HG03558 (cell line): Measurements from ENCODE around the gene NRCAM.

Source experiments
- ATAC-seq: cut with Tn5 transposase; IDR thresholded peaks from one replicate; pipeline ENCODE4 v1.9.1; 2021; ENCODE audit warnings: moderate number of reproducible peaks; ENCODE audit not compliant: unreplicated experiment; ENCODE audit errors: extremely low read depth

NRCAM gene

DNA sequence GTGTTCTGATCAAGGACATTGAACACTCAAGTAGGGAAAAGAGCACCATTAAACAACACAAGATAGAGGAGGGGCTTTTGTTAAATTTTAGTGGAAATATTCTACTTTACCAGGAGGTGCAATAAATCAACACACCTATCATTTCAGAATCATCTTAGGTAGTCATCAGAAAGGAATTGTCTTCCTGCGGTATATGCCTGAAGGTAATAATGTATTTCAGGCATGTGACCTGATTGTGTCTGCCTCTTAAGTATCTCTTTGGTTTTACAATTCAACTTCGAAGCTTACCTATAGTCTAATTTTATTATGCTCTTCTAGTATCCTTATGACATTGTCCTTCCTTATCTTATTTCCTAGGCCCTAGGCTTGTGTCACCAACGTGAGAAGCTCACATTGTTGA, 267.5 kb downstream of the NRCAM start:
- ATAC-seq = no peak

DNA sequence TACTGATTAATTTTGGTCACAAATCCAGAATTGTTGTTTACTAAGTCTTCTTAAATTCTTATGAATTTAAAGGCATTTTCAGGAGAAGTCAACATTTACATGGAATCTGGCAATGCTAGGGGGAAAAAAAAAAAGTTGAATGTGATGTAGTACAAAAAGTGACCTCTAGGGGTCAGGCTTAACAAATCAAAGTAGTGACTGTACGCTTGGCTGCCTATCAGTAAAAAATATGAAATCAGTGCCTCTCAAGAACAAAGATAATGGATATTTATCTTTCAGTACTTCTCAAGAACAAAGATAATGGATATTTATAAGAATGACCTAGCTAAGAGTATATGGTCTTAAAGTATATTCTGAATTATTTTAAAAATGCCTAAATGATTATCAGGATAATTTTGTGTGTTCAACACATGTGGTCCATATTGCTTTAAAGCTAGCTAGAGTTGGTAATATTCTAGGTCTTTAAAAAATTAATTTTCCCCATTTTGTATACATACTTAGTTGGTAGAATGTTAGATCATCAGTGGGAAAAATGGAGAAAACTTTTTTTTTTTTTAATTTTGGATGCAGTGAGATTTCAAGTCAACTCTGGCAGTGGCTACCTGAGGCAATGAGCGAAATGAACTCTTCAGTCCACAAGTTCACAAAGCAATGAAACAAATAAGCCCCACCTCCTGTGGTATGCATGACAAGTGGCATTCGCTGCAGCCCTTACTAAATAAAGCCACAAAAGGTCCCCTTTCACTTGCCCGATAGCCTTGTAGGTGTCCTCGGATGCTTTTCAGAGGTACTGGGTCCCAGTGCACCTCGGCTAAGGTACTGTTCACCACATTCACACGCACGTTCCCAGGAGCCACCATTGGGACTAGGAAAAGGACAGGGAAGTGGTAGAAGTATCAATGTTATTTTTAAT, 274.9 kb downstream of the NRCAM start:
- no peak for ATAC-seq

DNA sequence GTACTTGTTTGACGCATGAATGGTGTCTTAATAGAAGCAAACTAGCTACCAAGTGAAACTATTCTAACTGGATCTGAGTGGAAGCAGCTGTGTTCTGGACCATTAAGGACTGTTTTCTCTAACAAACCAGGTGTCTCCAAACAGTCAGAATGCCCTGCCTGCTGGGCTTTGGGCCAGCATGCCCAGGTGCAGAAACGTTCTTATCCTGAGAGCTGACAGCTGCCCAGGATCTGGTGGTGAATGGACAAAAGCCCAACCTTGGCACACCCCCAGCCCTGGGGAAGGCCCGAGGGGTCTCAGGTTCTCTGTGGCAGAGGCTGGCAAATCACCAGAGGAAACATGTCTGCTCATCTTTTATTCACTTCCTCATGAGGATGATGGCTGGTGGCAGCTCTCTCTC, 277.8 kb downstream of the NRCAM start:
- ATAC-seq = no peak

GRCh38 chr7:108171164-108171563, 285.1 kb downstream of the NRCAM start:
- ATAC-seq = no peak

DNA sequence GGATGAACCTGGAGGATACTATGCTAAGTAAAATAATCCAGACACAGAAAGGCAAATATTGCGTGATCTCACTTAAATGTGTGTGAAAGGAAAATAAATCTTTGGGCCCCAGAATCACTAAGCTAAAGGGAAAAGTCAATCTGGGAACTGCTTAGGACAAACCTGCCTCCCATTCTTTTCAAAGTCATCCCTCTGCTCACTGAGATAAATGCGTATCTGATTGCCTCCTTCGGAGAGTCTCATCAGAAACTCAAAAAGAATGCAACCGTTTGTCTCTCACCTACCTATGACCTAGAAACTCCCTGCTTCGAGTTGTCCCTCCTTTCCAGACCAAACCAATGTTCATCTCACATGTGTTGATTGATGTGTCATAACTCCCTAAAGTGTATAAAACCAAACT, 286.0 kb downstream of the NRCAM start:
- no peak for ATAC-seq

GRCh38 chr7:108167460-108167859, 288.8 kb downstream of the NRCAM start:
- no peak for ATAC-seq

GRCh38 chr7:108166687-108167086, 289.5 kb downstream of the NRCAM start:
- no peak for ATAC-seq

- ATAC-seq = no peak
Observed at GRCh38 chr7:108165723-108166122, 290.5 kb downstream of the NRCAM start.

DNA sequence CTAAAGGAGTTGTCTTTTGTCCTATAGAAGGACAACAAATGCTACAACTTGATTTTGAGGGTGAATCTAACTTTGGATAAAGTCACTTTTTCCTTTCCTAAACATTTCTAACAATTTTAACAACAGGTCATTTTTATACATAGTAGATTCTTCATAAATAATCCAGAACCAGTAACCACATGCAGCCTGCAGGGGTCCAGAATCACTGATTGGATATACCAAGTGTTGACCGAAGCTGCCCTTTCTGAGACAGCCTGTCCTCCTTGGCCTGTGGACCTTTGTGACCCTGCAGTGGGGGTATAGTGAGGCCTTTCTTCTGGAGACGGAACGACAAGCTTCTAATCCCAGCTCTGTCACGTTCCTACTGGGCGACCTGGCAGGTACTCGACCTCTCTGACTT, 291.3 kb downstream of the NRCAM start:
- no peak for ATAC-seq

GRCh38 chr7:108164342-108164741, 291.9 kb downstream of the NRCAM start:
- no peak for ATAC-seq

DNA sequence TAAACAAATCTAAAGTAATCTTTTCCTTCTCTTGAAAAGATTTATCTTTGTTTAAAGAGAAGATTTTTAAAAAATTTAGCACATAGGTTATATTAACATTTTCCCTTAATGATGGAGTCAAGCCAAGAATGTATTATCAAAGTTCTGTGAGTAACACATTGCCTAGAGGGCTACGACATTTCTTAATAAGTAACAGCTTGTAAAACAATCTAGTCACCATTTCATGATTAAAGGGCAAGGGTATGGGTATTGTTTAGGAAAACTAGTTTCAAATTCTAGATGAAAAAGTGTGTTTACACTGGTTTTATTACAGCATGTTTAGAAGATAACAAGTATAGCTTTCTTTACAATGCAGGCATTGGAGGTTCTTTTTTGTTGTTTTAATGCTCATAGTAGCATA, 297.5 kb downstream of the NRCAM start:
- ATAC-seq = no peak

GRCh38 chr7:108157606-108158335, 298.5 kb downstream of the NRCAM start:
- no peak for ATAC-seq

GRCh38 chr7:108156897-108157605, 299.2 kb downstream of the NRCAM start:
- no peak for ATAC-seq

- no peak for ATAC-seq
Observed at GRCh38 chr7:108152198-108152597, 304.0 kb downstream of the NRCAM start.

GRCh38 chr7:108149908-108150307, 306.3 kb downstream of the NRCAM start:
- no peak for ATAC-seq

GRCh38 chr7:108149119-108149518, 307.1 kb downstream of the NRCAM start:
- no peak for ATAC-seq

- no peak for ATAC-seq
Observed at GRCh38 chr7:108147031-108147563, 309.1 kb downstream of the NRCAM start.

GRCh38 chr7:108146070-108146842, 310.0 kb downstream of the NRCAM start:
- ATAC-seq = no peak

DNA sequence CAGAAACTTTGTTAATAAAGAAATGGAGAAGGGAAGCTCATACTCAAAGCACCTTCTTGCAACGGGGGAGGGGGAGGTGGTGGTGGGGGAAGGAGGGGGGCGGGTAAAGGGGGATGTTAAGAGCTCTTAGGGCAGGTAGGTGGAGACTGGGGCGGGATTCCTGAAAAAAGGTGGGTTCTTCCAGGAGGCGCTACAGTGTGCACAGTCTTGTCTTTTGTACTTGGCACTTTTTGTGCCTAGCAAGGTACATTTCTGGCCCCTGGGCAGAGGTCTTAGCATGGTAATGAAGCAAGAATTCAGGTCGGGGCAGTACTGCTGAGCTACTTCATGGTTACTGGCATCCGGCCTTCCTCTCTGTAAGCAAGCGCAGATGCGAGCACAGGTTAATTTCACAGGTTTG, 310.8 kb downstream of the NRCAM start:
- no peak for ATAC-seq

DNA sequence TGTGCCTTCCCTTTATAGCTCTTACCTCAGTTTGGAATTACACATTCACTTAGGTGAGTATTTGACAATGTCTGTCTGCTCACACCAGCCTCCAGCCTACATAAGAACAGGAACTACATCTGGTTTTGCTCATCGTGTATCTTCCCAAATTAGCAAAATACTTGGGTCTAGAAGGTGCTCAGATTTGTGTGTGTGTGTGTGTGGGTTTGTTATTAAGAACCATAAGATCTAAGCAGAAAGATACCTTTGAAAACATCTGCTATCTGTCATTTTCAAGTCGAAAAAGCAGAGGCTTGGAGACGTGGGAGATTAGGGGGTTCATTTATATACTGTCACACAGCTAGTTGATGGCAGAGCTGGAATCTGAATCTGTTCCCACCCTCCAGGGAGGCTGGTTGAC, 311.3 kb downstream of the NRCAM start:
- no peak for ATAC-seq
